ENCODE results near the gene PTCRA. TPM values are rescaled to one million over a fixed set of nuclear protein-coding genes. Genes with fewer than 3 reads are reported as not detected.
A peak's percentile ranks its signal among the peaks of the same experiment; 100 is the strongest.

PTCRA gene
- polyA plus RNA-seq, 3 donors, result 0.27 to 0.83 (median 0.55) TPM

DNA sequence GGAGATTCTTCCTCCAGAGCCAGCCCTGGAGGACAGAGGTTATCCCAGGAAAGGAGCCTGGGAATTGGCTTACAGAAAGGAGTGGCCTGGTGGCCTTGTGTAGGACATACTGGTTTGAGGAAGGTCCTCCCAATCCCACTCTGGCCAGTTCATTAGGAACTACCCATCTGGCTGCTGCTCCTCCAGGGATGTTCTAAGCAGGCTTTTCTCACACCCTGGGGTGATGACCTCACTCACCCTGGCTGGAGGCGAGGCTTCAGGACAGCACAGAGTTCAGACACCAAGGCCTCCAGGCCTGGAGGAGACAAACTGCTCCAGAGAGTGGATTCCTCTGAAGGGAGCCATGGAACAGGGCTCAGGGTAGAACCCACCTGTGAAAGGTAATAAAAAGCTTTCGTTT lies 53.6 kb downstream of the PTCRA start:
- Histone ChIP-seq H3K4me3 (replicated peaks in 1 of 3; ENCODE audit: low read depth in 2 of 3, low read length in 3 of 3) (no peak overlapping the region), H2AFZ (ENCODE audit: insufficient read depth, low read depth, low read length, poor library complexity, severe bottlenecking) (no peak overlapping the region), H3K36me3 (replicated peaks in 1 of 2; ENCODE audit: control insufficient read depth in 1 of 2, insufficient read depth in 2 of 2, low read length in 2 of 2) (peaks cover 43 to 55% of the 10 kb centered on the region in 2 donors), H3K4me2 (replicated peaks; ENCODE audit: extremely low read depth, low read length, poor library complexity, severe bottlenecking) (no peak overlapping the region), H3K4me1 (ENCODE audit: control insufficient read depth in 1 of 2, insufficient read depth in 2 of 2, low read length in 2 of 2) (peaks cover 7 to 10% of the 10 kb centered on the region in 2 donors), H3K9me3 (replicated peaks in 1 of 2; ENCODE audit: control insufficient read depth in 1 of 2, insufficient read depth in 1 of 2, low read length in 2 of 2) (no peaks in the 10 kb centered on the region), H3K9ac (ENCODE audit: insufficient read depth, low read length, poor library complexity, severe bottlenecking) (no peak overlapping the region), H4K20me1 (ENCODE audit: insufficient read depth, low read length) (peaks cover 8% of the 10 kb centered on the region), H3K27me3 (ENCODE audit: control insufficient read depth in 2 of 2, insufficient read depth in 2 of 2, low read length in 2 of 2) (no peaks in the 10 kb centered on the region), H3K79me2 (ENCODE audit: insufficient read depth, low read length) (no peaks in the 10 kb centered on the region), H3K27ac (ENCODE audit: low read depth in 1 of 2, low read length in 2 of 2) (no peak overlapping the region)
- peaks cover 42 to 72% of the 10 kb centered on the region in 2 donors for H3K36me3 Mint-ChIP-seq
- H3K27me3 Mint-ChIP-seq (ENCODE audit: low read depth in 3 of 3), result peaks cover 0 to 2% (median 0%) of the 10 kb centered on the region in 3 donors
- no peak for DNase-seq
- TF ChIP-seq, protein P1, sequence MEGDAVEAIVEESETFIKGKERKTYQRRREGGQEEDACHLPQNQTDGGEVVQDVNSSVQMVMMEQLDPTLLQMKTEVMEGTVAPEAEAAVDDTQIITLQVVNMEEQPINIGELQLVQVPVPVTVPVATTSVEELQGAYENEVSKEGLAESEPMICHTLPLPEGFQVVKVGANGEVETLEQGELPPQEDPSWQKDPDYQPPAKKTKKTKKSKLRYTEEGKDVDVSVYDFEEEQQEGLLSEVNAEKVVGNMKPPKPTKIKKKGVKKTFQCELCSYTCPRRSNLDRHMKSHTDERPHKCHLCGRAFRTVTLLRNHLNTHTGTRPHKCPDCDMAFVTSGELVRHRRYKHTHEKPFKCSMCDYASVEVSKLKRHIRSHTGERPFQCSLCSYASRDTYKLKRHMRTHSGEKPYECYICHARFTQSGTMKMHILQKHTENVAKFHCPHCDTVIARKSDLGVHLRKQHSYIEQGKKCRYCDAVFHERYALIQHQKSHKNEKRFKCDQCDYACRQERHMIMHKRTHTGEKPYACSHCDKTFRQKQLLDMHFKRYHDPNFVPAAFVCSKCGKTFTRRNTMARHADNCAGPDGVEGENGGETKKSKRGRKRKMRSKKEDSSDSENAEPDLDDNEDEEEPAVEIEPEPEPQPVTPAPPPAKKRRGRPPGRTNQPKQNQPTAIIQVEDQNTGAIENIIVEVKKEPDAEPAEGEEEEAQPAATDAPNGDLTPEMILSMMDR (IDR thresholded peaks at IDR 0.05), result no peak
- no peak overlapping the region for H3K27ac Mint-ChIP-seq
- intact Hi-C loops (cut with micrococcal nuclease), result no loop called here
- no peak overlapping the region for H3K4me3 Mint-ChIP-seq
- H3K9me3 Mint-ChIP-seq, result peaks cover 0 to 1% (median 0%) of the 10 kb centered on the region in 7 donors
- peaks cover 11% of the 10 kb centered on the region for H3K4me1 Mint-ChIP-seq
- 100% methylated on average over 1 of the region's 2 CpGs for WGBS (ENCODE audit: insufficient coverage)

DNA sequence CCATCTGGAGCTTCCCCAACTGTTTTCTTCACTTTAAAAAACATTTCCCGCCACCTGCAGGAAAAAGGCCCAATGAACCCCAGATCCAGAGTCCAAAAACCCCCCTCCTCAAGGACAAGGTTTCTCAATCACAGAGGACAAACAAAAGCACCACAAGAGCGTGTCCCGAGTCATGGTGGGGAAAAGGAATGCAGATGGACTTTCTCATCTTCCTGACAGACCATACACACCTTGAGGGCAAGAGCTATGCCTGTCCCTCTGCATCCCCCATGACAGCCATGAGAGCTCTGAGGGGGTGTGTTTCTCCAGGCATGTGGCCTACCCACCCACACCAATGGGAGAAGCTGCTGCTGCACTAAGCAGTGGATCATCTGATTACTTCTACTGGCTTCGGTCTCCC lies 54.1 kb downstream of the PTCRA start:
- no peak for DNase-seq
- intact Hi-C loops (cut with micrococcal nuclease), result no loop called here

More for the DNA sequence above, 54.1 kb downstream of the PTCRA start:
- peaks cover 11% of the 10 kb centered on the region for H3K4me1 Mint-ChIP-seq
- Histone ChIP-seq H4K20me1 (ENCODE audit: insufficient read depth, low read length) (peaks cover 8% of the 10 kb centered on the region), H3K27ac (ENCODE audit: low read depth in 1 of 2, low read length in 2 of 2) (no peak overlapping the region), H3K4me2 (replicated peaks; ENCODE audit: extremely low read depth, low read length, poor library complexity, severe bottlenecking) (no peak overlapping the region), H3K27me3 (ENCODE audit: control insufficient read depth in 2 of 2, insufficient read depth in 2 of 2, low read length in 2 of 2) (no peaks in the 10 kb centered on the region), H3K4me3 (replicated peaks in 1 of 3; ENCODE audit: low read depth in 2 of 3, low read length in 3 of 3) (no peak overlapping the region), H3K9ac (ENCODE audit: insufficient read depth, low read length, poor library complexity, severe bottlenecking) (no peak overlapping the region), H3K36me3 (replicated peaks in 1 of 2; ENCODE audit: control insufficient read depth in 1 of 2, insufficient read depth in 2 of 2, low read length in 2 of 2) (peaks cover 38 to 50% of the 10 kb centered on the region in 2 donors), H3K4me1 (ENCODE audit: control insufficient read depth in 1 of 2, insufficient read depth in 2 of 2, low read length in 2 of 2) (peaks cover 7 to 10% of the 10 kb centered on the region in 2 donors), H2AFZ (ENCODE audit: insufficient read depth, low read depth, low read length, poor library complexity, severe bottlenecking) (no peak overlapping the region), H3K79me2 (ENCODE audit: insufficient read depth, low read length) (peaks cover under 1% of the 10 kb centered on the region), H3K9me3 (replicated peaks in 1 of 2; ENCODE audit: control insufficient read depth in 1 of 2, insufficient read depth in 1 of 2, low read length in 2 of 2) (no peaks in the 10 kb centered on the region)
- no peak overlapping the region for H3K4me3 Mint-ChIP-seq
- peaks cover 37 to 72% of the 10 kb centered on the region in 2 donors for H3K36me3 Mint-ChIP-seq
- peak overlapping the region in 1 of 7 donors; percentile 20 for H3K27ac Mint-ChIP-seq
- TF ChIP-seq, protein P1 (IDR thresholded peaks at IDR 0.05), result no peak
- peaks cover 0 to 2% (median 0%) of the 10 kb centered on the region in 3 donors for H3K27me3 Mint-ChIP-seq (ENCODE audit: low read depth in 3 of 3)
- H3K9me3 Mint-ChIP-seq, result peaks cover 0 to 1% (median 0%) of the 10 kb centered on the region in 7 donors
- WGBS (ENCODE audit: insufficient coverage), result 100% methylated on average over 1 of the region's 4 CpGs
